WERI-Rb-1 (cell line): ENCODE measurements around the gene SARNP.

ENCODE experiments used
- DNase-seq: peaks from one replicate; pipeline ENCODE4 v3.0.0-alpha.2; 2020
- H3K27ac ChIP-seq: fragments of 250-450 bp; sonication (Bioruptor Pico); 2 replicates; pipeline ENCODE4 v1.5.1; 2020; ENCODE audit warnings: mild to moderate bottlenecking, moderate library complexity
- H3K27me3 ChIP-seq: fragments of 250-450 bp; sonication (Bioruptor Pico); 2 replicates; pipeline ENCODE4 v1.5.1; 2021; ENCODE audit warnings: mild to moderate bottlenecking, low read depth, moderate library complexity; ENCODE audit not compliant: insufficient read depth, severe bottlenecking
- H3K36me3 ChIP-seq: fragments of 250-450 bp; sonication (Bioruptor Pico); 2 replicates; pipeline ENCODE4 v1.5.1; 2020; ENCODE audit warnings: mild to moderate bottlenecking, moderate library complexity
- H3K4me3 ChIP-seq: 2 replicates; pipeline ENCODE4 v1.5.1; 2011; ENCODE audit warnings: low read depth, mild to moderate bottlenecking, control low read depth, low read length
- H3K9me3 ChIP-seq: fragments of 250-450 bp; sonication (Bioruptor Pico); 2 replicates; pipeline ENCODE4 v1.5.1; 2021; ENCODE audit warnings: mild to moderate bottlenecking, moderate library complexity; ENCODE audit not compliant: severe bottlenecking
- CTCF ChIP-seq: IDR thresholded peaks from 2 replicates; pipeline ENCODE4 v1.5.1; 2011; ENCODE audit warnings: low read depth, mild to moderate bottlenecking, control low read depth, inconsistent platforms, low read length

The SARNP gene

DNA sequence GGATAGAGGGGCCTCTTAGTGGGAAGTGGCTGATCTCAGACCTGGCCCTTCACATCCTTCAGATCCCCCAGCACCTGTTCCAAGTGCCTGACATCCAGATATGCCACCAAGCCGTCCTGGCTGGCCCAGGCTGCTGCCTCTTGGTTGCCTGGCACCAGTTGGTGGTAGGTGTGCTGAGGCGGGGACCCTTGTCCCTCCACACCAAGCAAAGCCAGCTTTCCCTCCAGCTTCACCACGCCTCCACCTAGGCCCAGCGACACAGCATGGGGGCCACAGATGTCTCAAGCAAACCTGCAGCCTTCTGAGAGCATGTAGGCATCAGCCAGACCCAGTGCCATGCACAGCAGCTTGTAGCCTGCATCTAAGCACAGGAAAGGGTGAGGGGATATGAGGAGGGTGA lies 85.2 kb downstream of the SARNP start:
- no peak overlapping the region for H3K4me3 ChIP-seq
- no peaks in the 10 kb centered on the region for H3K9me3 ChIP-seq
- H3K27ac ChIP-seq = no peak overlapping the region
- DNase-seq = no peak
- H3K27me3 ChIP-seq = no peaks in the 10 kb centered on the region
- peaks cover 4% of the 10 kb centered on the region for H3K36me3 ChIP-seq
- TF ChIP-seq CTCF = no peak

DNA sequence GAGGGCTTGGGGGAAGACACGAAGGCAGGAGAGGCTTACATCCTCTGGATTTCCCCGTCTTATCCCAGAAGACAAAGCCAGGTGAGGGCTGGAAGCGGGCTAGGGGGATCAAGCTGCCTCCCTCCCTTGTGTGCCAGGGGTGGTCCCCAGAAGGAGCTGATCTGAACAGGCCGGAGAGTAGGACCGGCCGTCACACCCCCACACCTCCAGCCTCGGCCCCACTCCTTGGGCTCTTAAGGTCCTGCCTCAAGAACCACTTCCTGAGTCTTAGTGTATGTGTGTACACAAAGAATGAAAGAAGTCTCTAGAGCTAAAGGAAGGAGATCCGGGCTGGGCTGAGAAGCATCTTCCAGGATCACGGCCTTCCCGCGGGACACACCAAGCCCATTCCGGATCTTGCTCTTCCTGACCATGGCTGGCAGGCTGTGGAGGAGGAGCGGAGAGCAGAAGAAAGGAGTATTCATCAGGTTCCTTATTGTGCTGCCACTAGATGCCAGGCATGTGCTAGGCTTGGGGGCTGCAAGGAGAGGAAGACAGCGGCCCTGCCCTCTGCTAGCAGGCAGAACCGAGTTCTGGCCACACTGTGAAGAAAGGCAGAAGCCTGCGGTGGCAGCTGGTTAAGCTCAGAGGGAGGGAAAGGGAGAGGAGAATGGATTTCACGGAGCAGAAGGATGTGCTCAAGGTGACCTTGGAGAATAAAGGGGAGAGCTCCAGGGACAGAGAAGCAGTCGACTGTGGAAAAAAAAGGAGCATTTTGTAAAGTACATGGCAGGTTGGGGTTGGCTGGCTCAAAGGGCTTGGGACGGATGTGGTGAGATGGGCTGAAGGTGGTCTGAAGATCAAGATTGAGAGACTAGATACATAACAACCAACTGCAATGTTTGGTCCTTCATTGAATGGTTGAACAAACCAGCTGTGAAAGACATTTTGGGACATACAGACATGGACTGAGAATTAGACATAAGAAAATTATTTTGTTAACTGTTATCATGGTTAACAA lies 87.4 kb downstream of the SARNP start:
- Histone ChIP-seq H3K4me3 (peak overlapping the region; percentile 97), H3K27ac (peak overlapping the region; percentile 94), H3K9me3 (no peaks in the 10 kb centered on the region), H3K36me3 (peaks cover 24% of the 10 kb centered on the region), H3K27me3 (no peaks in the 10 kb centered on the region)
- DNase-seq = peak; percentile 59
- TF ChIP-seq CTCF = peak; percentile 18; the same call in 1 of the 2 replicates

DNA sequence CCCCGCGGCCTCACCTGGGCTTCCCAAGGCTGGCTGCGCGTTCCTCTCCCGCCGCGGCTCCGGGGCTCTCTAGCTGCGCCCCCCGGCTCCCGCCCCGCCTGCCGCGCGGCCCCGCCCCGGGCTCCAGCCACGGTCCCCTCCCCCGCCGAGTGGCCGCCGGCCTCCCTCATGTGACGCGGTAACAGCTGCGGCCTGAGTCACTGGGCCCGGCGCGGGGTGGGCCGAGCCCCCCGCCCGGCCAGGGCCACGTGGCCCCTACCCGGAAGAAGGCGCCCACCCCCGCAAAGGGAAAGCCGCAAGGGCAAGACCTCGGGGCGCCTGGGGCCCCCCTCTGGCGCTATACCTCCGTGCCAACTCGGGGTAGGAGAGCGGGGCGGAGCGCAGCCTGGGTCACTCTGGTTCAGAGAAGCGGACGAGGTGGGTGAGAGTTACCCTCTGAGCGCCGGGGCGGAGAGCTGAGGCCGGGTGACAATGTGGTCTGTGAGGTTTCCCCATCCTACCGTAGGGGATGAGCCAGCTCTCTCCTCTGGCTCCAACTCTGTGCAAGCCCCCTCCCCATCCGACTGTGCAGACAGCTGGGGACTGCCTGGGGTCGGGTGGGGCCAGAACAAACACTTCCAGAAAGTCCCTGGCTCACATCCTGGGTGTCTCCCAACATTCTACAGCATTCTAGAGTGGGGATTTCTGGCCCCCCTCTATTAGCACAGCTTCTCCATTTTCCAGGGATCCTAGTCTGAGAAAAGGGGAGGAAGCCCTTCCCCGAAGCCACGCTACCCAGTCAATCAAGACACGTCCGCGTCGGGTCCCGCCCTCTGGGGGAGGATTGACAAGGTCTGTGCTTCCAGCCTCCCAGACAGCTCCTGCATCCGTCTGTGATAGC lies 88.3 kb downstream of the SARNP start, which contains the start of gene CD63:
CD63 (minus strand) TSS at position 71 of the 880 bp plus-strand sequence. CDS start 668 bp downstream, outside the sequence.
- H3K9me3 ChIP-seq = no peaks in the 10 kb centered on the region
- peaks cover 34% of the 10 kb centered on the region for H3K36me3 ChIP-seq
- DNase-seq = peak; percentile 94
- TF ChIP-seq CTCF = no peak
- peak within 1 kb of the TSS; percentile 94 for H3K27ac ChIP-seq
- peak within 1 kb of the TSS; percentile 97 for H3K4me3 ChIP-seq
- no peaks in the 10 kb centered on the region for H3K27me3 ChIP-seq

GRCh38 chr12:55728186-55728938 lies 89.2 kb downstream of the SARNP start:
- H3K9me3 ChIP-seq = no peaks in the 10 kb centered on the region
- H3K4me3 ChIP-seq = peak overlapping the region; percentile 97
- peak overlapping the region; percentile 94 for H3K27ac ChIP-seq
- no peaks in the 10 kb centered on the region for H3K27me3 ChIP-seq
- H3K36me3 ChIP-seq = peaks cover 42% of the 10 kb centered on the region
- TF ChIP-seq CTCF = no peak
- DNase-seq = peak; percentile 87

GRCh38 chr12:55727643-55728185 lies 89.8 kb downstream of the SARNP start:
- peak overlapping the region; percentile 94 for H3K27ac ChIP-seq
- peaks cover 44% of the 10 kb centered on the region for H3K36me3 ChIP-seq
- DNase-seq = no peak
- H3K9me3 ChIP-seq = no peaks in the 10 kb centered on the region
- H3K27me3 ChIP-seq = no peaks in the 10 kb centered on the region
- peak overlapping the region; percentile 97 for H3K4me3 ChIP-seq
- no peak for TF ChIP-seq CTCF
